HepG2 (cell line): ENCODE data around the gene LHX1. TPM values are rescaled to one million over a fixed set of nuclear protein-coding genes. Genes with fewer than 3 reads are reported as not detected.

ENCODE experiments used
- ATAC-seq: fragments of 200-7000 bp; cut with Tn5 transposase; 3 replicates; pipeline ENCODE4 v1.9.1; 2020; ENCODE audit warnings: mild to moderate bottlenecking, moderate library complexity
- BruUV-seq: library from RNA; stranded (reverse); fragments of 400-500 nt; replicated peaks from 2 replicates; lab custom pipeline; 2021; lab: Mats Ljungman, UMichigan
- CTCF ChIA-PET: fragments of 300-600 bp; formaldehyde crosslinking; extraction: SDS; loops from one replicate; lab custom pipeline; 2021; ENCODE audit warnings: low total read pairs, inconsistent platforms, low intra/inter-chr PET ratio; lab: Yijun Ruan, JAX
- POLR2A ChIA-PET: fragments of 350-600 bp; sonication (Branson Sonifier 250); formaldehyde crosslinking; loops from one replicate; lab custom pipeline; 2020; ENCODE audit warnings: antibody characterized with exemption, inconsistent platforms; lab: Yijun Ruan, JAX
- DNase-seq: peaks from one replicate; pipeline ENCODE4 v3.0.0-alpha.2; 2015; ENCODE audit warnings: low spot score
- FAIRE-seq: peaks from 3 replicates; lab custom pipeline; 2011; peaks lifted over from hg19 to GRCh38; lab: Jason Lieb, UNC
- H2AFZ ChIP-seq: one replicate; pipeline ENCODE4 v1.6.1; 2011; ENCODE audit warnings: low read length, inconsistent platforms
- H3K27ac ChIP-seq: fragments of 300-600 bp; 3 replicates; pipeline ENCODE4 v1.8.0; 2011; ENCODE audit warnings: mixed run types, mild to moderate bottlenecking, mixed read lengths, low read length, inconsistent platforms; ENCODE audit not compliant: insufficient read depth; ENCODE audit errors: extremely low read length
- H3K27me3 ChIP-seq, 2 experiments: fragments of 200-600 bp in 1 of 2; 2 replicates in 1 of 2; 3 replicates in 1 of 2; pipeline versions ENCODE4 v1.6.0 to v1.8.0; 2011; ENCODE audit warnings: low read length in 2 of 2, mild to moderate bottlenecking in 2 of 2, moderate library complexity in 2 of 2, inconsistent platforms in 1 of 2; ENCODE audit not compliant: insufficient read depth in 2 of 2, control insufficient read depth in 1 of 2
- H3K36me3 ChIP-seq, 2 experiments: fragments of 200-600 bp in 1 of 2; replicated peaks in 1 of 2; 2 replicates in 1 of 2; 3 replicates in 1 of 2; pipeline versions ENCODE4 v1.5.1 to v1.8.0; 2011; ENCODE audit warnings: low read length in 2 of 2, inconsistent platforms in 1 of 2; ENCODE audit not compliant: insufficient read depth in 2 of 2, control insufficient read depth in 1 of 2
- H3K4me1 ChIP-seq: 2 replicates; pipeline ENCODE4 v1.5.1; 2012; ENCODE audit warnings: low read length, inconsistent platforms; ENCODE audit not compliant: insufficient read depth
- H3K4me2 ChIP-seq: 2 replicates; pipeline ENCODE4 v1.6.0; 2011; ENCODE audit warnings: low read depth, low read length, inconsistent platforms
- H3K4me3 ChIP-seq, 3 experiments: fragments of 200-600 bp in 1 of 3; sonication (generic), shearing (Covaris generic) in 1 of 3; replicated peaks in 1 of 3; 2 replicates each; pipeline ENCODE4 v1.5.1; 2011 to 2016; ENCODE audit warnings: low read length in 3 of 3, inconsistent platforms in 2 of 3, low read depth in 2 of 3, mild to moderate bottlenecking in 2 of 3, control low read depth in 1 of 3, mixed read lengths in 1 of 3; ENCODE audit not compliant: insufficient read depth in 1 of 3
- H3K79me2 ChIP-seq: one replicate; pipeline ENCODE4 v1.6.1; 2011; ENCODE audit warnings: low read length, inconsistent platforms; ENCODE audit not compliant: insufficient read depth
- H3K9ac ChIP-seq: 2 replicates; pipeline ENCODE4 v1.6.0; 2011; ENCODE audit warnings: mild to moderate bottlenecking, low read depth, low read length, inconsistent platforms; ENCODE audit not compliant: insufficient read depth
- H3K9me3 ChIP-seq: 2 replicates; pipeline ENCODE4 v1.5.1; 2012; ENCODE audit warnings: mild to moderate bottlenecking, low read length
- H4K20me1 ChIP-seq: 2 replicates; pipeline ENCODE4 v1.6.0; 2011; ENCODE audit warnings: inconsistent platforms, mild to moderate bottlenecking, low read length, moderate library complexity; ENCODE audit not compliant: insufficient read depth
- BCL6 ChIP-seq: IDR thresholded peaks from 2 replicates; pipeline ENCODE4 v1.6.1; 2016; ENCODE audit warnings: missing genetic modification reagents, missing compliant biosample characterization
- FOSL2 ChIP-seq: sonication (generic); formaldehyde crosslinking; IDR thresholded peaks from 2 replicates; pipeline ENCODE4 v1.4.0; 2020; ENCODE audit warnings: missing genetic modification reagents
- FOXA3 ChIP-seq: IDR thresholded peaks from 2 replicates; pipeline ENCODE4 v1.6.1; 2016; ENCODE audit warnings: missing genetic modification reagents, missing compliant biosample characterization
- FOXK2 ChIP-seq: fragments of 450-650 bp; IDR thresholded peaks from 2 replicates; pipeline ENCODE4 v1.6.1; 2016
- GABPA ChIP-seq, 2 experiments: IDR thresholded peaks; 2 replicates each; pipeline ENCODE4 v1.6.1; 2011 to 2016; ENCODE audit warnings: low read depth in 2 of 2, low read length in 1 of 2, missing biosample characterization in 1 of 2, missing genetic modification characterization in 1 of 2
- MEIS1 ChIP-seq: sonication (generic); formaldehyde crosslinking; IDR thresholded peaks from 2 replicates; pipeline ENCODE4 v1.9.0; 2021; ENCODE audit warnings: mild to moderate bottlenecking, missing genetic modification reagents, moderate library complexity, borderline replicate concordance
- NFKB2 ChIP-seq: sonication (generic); formaldehyde crosslinking; IDR thresholded peaks from 2 replicates; pipeline ENCODE4 v1.4.0; 2020; ENCODE audit warnings: missing genetic modification reagents, borderline replicate concordance
- NR2F6 ChIP-seq, 2 experiments: IDR thresholded peaks; 2 replicates each; pipeline ENCODE4 v1.6.1; 2016; ENCODE audit warnings: antibody characterized with exemption in 1 of 2, mild to moderate bottlenecking in 1 of 2
- ZFP37 ChIP-seq: sonication (generic); formaldehyde crosslinking; IDR thresholded peaks from 2 replicates; pipeline ENCODE4 v1.4.0; 2020; ENCODE audit warnings: missing genetic modification reagents, borderline replicate concordance
- ZFY ChIP-seq: sonication (generic); formaldehyde crosslinking; IDR thresholded peaks from 2 replicates; pipeline ENCODE4 v1.4.0; 2020; ENCODE audit warnings: missing genetic modification reagents
- ZFYVE20 ChIP-seq: sonication (generic); formaldehyde crosslinking; IDR thresholded peaks from 2 replicates; pipeline ENCODE4 v1.8.0; 2023; ENCODE audit warnings: low read depth, mild to moderate bottlenecking, moderate library complexity, missing genetic modification reagents, borderline replicate concordance
- ZNF121 ChIP-seq: sonication (generic); formaldehyde crosslinking; IDR thresholded peaks from 2 replicates; pipeline ENCODE4 v1.5.0; 2020; ENCODE audit warnings: mild to moderate bottlenecking, missing genetic modification reagents
- ZNF816 ChIP-seq: sonication (generic); formaldehyde crosslinking; IDR thresholded peaks from 2 replicates; pipeline ENCODE4 v1.8.0; 2022; ENCODE audit warnings: missing genetic modification reagents, mild to moderate bottlenecking, borderline replicate concordance
- WGBS: methylation state at CpG from one replicate; pipeline ENCODE4 v1.1.6; 2017; ENCODE audit warnings: low lambda C conversion rate; 5-methylcytosine and 5-hydroxymethylcytosine counted together
- in situ Hi-C: cut with HindIII; loops from 2 replicates; pipeline ENCODE4 v1.10.0; 2017; ENCODE audit warnings: low pct_unique_long_range_greater_than_20kb; ENCODE audit not compliant: extremely low pct_ligation_motif_present
- intact Hi-C: fragments of 100-400 bp; cut with micrococcal nuclease; formaldehyde crosslinking; loops from one replicate; pipeline ENCODE4 v1.10.0; 2022; ENCODE audit not compliant: unreplicated experiment
- polyA plus RNA-seq, 8 experiments: library from polyadenylated mRNA; depleted of rRNA in 3 of 8; stranded (reverse) in 7 of 8; unstranded in 1 of 8; fragments of >200 nt; fragmentation: Illumina TruSeq in 4 of 8; extraction: Trizol in 4 of 8; gene quantifications; 2 replicates each; pipeline versions ENCODE4 v1.2.1 to v1.2.3, GENCODE V29; 2011 to 2016; ENCODE audit warnings: low read depth in 4 of 8, missing spikeins in 1 of 8, mixed read lengths in 1 of 8; ENCODE audit not compliant: insufficient read depth in 1 of 8
- total RNA-seq, 5 experiments: library from RNA; depleted of rRNA; stranded (reverse); fragments of >200 nt; fragmentation: Illumina TruSeq; extraction: Trizol; gene quantifications; 2 replicates each; pipeline ENCODE4 v1.2.3, GENCODE V29; 2016; ENCODE audit warnings: low read depth in 1 of 5
- TF ChIP-seq, protein P1 (sequence below): sonication (generic); formaldehyde crosslinking; IDR thresholded peaks from 2 replicates; pipeline ENCODE4 v1.5.1; 2020; ENCODE audit warnings: mild to moderate bottlenecking, missing genetic modification reagents, borderline replicate concordance
- TF ChIP-seq, protein P2 (sequence below): sonication (generic); formaldehyde crosslinking; IDR thresholded peaks from 2 replicates; pipeline ENCODE4 v1.4.0; 2020; ENCODE audit warnings: missing genetic modification reagents, borderline replicate concordance
- TF ChIP-seq, protein P3 (sequence below): sonication (generic); formaldehyde crosslinking; IDR thresholded peaks from 2 replicates; pipeline ENCODE4 v1.4.0; 2020; ENCODE audit warnings: mild to moderate bottlenecking, missing genetic modification reagents, borderline replicate concordance

LHX1 gene
- total and polyA plus RNA-seq, 2 of the 13 experiments (the other 11 are each of a cell fraction or from before 2014, with no cell fraction given) = not detected

DNA sequence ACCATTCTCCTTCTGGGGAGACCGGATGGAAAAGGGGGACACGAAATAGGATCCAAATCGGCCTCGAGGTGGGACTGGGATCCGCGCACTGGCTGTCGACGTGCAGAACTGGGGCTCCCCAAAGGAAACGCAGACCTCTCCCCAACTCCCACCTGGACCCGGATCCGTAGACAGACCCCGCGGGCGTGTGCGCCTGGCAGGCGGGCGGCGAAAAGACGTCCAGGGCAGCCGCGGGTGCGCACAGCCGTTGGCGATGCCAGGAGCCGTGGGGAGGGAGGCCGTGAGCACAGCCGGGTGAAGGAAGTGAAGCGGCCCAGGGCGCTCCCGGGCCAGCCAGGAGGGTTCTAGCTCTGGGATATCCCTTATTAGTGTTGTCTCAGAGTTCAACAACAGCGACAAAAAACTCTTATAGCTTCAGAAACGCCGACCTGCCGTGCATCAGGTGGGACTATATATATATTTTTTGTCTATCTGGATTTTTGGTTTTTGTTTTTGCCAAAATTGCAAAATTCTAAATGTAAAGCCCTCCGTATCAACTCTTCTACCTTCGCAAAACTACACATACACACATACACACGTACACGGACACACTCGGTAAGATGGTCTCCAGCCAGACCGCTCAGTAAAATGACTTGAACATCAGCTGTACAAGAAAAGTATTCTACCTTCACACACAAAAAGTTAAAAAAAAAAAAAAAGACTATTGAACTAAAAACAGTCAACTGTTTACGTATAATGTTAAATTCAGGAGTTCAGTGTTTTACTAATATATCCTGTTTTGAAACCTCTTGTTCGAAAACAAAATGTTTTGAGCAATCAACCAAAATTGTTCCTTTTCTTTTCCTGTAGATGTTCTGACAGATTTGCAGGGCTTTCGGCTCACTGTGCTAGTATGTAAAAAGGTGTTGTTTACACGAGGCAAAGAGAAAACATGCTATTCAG, 6.2 kb downstream of the LHX1 start:
- FAIRE-seq (no peak), DNase-seq (no peak), ATAC-seq (no peak)
- Histone ChIP-seq H3K36me3 (no peaks in the 10 kb centered on the region), H3K4me2 (no peak overlapping the region), H4K20me1 (0 out of 2 replicates have a peak, but pooled peaks cover 5% of the 10 kb centered on the region), H3K9me3 (no peaks in the 10 kb centered on the region), H3K27me3 (peaks cover 9 to 76% of the 10 kb centered on the region in 2 experiments), H3K9ac (no peak overlapping the region), H3K27ac (no peak overlapping the region), H3K79me2 (no peaks in the 10 kb centered on the region), H3K4me1 (peaks cover 19% of the 10 kb centered on the region), H2AFZ (no peak overlapping the region), H3K4me3 (no peak overlapping the region)
- ChIA-PET CTCF (no interaction called here), POLR2A (no interaction called here)
- WGBS = 68% methylated on average over 44 of the region's 44 CpGs
- BruUV-seq = no TSS peak
- intact Hi-C loops = no loop called here
- in situ Hi-C loops = no loop called here
- TF ChIP-seq, protein P1, sequence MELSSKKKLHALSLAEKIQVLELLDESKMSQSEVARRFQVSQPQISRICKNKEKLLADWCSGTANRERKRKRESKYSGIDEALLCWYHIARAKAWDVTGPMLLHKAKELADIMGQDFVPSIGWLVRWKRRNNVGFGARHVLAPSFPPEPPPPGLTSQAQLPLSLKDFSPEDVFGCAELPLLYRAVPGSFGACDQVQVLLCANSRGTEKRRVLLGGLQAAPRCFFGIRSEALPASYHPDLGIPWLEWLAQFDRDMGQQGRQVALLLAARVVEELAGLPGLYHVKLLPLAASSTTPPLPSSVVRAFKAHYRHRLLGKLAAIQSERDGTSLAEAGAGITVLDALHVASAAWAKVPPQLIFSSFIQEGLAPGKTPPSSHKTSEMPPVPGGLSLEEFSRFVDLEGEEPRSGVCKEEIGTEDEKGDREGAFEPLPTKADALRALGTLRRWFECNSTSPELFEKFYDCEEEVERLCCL (CRISPR knock-in tag) = no peak
- TF ChIP-seq FOXK2 (no peak), ZFP37 (CRISPR knock-in tag) (no peak), ZNF816 (CRISPR knock-in tag) (no peak), ZFYVE20 (no peak), ZNF121 (CRISPR knock-in tag) (no peak), NR2F6 (IDR thresholded peaks at IDR 0.05) (no peak), NR2F6 (CRISPR knock-in tag; IDR thresholded peaks at IDR 0.05) (no peak), BCL6 (no peak), GABPA (IDR thresholded peaks at IDR 0.05; ENCODE audit: low read depth, low read length) (no peak), GABPA (CRISPR knock-in tag; IDR thresholded peaks at IDR 0.05; ENCODE audit: low read depth) (no peak), FOXA3 (CRISPR knock-in tag) (no peak), ZFY (no peak), FOSL2 (CRISPR knock-in tag) (no peak), MEIS1 (CRISPR knock-in tag) (no peak), NFKB2 (CRISPR knock-in tag) (no peak)
- TF ChIP-seq, protein P2, sequence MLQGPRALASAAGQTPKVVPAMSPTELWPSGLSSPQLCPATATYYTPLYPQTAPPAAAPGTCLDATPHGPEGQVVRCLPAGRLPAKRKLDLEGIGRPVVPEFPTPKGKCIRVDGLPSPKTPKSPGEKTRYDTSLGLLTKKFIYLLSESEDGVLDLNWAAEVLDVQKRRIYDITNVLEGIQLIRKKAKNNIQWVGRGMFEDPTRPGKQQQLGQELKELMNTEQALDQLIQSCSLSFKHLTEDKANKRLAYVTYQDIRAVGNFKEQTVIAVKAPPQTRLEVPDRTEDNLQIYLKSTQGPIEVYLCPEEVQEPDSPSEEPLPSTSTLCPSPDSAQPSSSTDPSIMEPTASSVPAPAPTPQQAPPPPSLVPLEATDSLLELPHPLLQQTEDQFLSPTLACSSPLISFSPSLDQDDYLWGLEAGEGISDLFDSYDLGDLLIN (CRISPR knock-in tag) = no peak
- TF ChIP-seq, protein P3, sequence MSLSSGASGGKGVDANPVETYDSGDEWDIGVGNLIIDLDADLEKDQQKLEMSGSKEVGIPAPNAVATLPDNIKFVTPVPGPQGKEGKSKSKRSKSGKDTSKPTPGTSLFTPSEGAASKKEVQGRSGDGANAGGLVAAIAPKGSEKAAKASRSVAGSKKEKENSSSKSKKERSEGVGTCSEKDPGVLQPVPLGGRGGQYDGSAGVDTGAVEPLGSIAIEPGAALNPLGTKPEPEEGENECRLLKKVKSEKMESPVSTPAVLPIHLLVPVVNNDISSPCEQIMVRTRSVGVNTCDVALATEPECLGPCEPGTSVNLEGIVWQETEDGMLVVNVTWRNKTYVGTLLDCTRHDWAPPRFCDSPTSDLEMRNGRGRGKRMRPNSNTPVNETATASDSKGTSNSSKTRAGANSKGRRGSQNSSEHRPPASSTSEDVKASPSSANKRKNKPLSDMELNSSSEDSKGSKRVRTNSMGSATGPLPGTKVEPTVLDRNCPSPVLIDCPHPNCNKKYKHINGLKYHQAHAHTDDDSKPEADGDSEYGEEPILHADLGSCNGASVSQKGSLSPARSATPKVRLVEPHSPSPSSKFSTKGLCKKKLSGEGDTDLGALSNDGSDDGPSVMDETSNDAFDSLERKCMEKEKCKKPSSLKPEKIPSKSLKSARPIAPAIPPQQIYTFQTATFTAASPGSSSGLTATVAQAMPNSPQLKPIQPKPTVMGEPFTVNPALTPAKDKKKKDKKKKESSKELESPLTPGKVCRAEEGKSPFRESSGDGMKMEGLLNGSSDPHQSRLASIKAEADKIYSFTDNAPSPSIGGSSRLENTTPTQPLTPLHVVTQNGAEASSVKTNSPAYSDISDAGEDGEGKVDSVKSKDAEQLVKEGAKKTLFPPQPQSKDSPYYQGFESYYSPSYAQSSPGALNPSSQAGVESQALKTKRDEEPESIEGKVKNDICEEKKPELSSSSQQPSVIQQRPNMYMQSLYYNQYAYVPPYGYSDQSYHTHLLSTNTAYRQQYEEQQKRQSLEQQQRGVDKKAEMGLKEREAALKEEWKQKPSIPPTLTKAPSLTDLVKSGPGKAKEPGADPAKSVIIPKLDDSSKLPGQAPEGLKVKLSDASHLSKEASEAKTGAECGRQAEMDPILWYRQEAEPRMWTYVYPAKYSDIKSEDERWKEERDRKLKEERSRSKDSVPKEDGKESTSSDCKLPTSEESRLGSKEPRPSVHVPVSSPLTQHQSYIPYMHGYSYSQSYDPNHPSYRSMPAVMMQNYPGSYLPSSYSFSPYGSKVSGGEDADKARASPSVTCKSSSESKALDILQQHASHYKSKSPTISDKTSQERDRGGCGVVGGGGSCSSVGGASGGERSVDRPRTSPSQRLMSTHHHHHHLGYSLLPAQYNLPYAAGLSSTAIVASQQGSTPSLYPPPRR (CRISPR knock-in tag) = no peak
